OCI-LY7 (cell line): ENCODE measurements around the gene UBE2N.

Experiments used
- EZH2phosphoT487 ChIP-seq: fragments of 200-600 bp; sonication (generic); IDR thresholded peaks from 2 replicates; pipeline ENCODE4 v1.6.1; 2018; ENCODE audit warnings: low read depth, borderline replicate concordance, mild to moderate bottlenecking, mixed run types, antibody characterized with exemption, low read length, moderate library complexity, mixed read lengths
- TF ChIP-seq, protein P1 (sequence below): fragments of 200-600 bp; sonication (generic); conservative IDR thresholded peaks from 2 replicates; pipeline ENCODE4 v1.5.1; 2014; ENCODE audit warnings: mild to moderate bottlenecking, antibody characterized with exemption, low read length, moderate library complexity, mixed read lengths

DNA sequence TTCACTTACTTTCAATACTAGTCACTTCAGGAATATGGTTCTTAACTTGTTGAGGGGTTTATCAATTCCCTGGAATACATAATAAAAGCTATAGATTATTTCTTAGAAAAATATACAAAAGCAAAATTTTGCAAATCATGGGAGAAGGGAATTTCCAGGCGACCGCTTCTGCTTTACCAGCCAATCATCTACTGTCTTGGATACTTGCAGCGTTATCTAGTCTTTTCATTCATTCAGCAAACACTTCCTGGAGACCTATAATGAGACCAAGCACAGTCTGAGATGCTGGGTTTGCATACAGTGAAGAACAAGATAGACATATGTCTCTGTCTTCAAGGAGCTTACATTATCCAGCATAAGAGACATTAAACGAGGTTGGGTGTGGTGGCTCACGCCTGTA, 24.1 kb upstream of the UBE2N start:
- TF ChIP-seq, protein P1, sequence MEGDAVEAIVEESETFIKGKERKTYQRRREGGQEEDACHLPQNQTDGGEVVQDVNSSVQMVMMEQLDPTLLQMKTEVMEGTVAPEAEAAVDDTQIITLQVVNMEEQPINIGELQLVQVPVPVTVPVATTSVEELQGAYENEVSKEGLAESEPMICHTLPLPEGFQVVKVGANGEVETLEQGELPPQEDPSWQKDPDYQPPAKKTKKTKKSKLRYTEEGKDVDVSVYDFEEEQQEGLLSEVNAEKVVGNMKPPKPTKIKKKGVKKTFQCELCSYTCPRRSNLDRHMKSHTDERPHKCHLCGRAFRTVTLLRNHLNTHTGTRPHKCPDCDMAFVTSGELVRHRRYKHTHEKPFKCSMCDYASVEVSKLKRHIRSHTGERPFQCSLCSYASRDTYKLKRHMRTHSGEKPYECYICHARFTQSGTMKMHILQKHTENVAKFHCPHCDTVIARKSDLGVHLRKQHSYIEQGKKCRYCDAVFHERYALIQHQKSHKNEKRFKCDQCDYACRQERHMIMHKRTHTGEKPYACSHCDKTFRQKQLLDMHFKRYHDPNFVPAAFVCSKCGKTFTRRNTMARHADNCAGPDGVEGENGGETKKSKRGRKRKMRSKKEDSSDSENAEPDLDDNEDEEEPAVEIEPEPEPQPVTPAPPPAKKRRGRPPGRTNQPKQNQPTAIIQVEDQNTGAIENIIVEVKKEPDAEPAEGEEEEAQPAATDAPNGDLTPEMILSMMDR, result no peak
- no peak for TF ChIP-seq EZH2phosphoT487
